HPDE6-E6E7 (cell line): ENCODE data around the gene LRRK1.

ENCODE experiments used
- DNase-seq: peaks from one replicate; pipeline ENCODE4 v3.0.0; 2011; ENCODE audit warnings: missing footprints; ENCODE audit errors: extremely low spot score

LRRK1 gene

DNA sequence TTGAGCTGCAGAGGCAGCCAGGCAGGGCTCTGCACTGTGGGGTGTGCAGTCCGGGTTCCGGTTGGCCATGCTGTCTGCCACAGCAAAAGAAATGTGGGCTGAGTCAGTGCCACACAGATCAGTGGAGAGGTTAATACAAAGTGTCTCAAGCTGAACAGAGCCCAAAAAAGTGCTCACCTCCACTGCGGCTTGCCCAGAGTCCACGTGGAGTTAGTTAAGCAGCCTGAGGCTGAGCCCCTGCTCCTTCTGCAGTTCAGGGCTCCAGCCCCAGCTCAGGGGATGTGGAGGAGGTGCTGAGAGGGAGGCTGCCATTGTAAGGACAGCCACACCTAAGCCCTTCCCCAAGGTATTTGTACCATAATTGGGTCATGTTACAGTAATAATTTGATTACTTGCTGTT is 85.3 kb downstream of the LRRK1 start:
- DNase-seq: no peak

DNA sequence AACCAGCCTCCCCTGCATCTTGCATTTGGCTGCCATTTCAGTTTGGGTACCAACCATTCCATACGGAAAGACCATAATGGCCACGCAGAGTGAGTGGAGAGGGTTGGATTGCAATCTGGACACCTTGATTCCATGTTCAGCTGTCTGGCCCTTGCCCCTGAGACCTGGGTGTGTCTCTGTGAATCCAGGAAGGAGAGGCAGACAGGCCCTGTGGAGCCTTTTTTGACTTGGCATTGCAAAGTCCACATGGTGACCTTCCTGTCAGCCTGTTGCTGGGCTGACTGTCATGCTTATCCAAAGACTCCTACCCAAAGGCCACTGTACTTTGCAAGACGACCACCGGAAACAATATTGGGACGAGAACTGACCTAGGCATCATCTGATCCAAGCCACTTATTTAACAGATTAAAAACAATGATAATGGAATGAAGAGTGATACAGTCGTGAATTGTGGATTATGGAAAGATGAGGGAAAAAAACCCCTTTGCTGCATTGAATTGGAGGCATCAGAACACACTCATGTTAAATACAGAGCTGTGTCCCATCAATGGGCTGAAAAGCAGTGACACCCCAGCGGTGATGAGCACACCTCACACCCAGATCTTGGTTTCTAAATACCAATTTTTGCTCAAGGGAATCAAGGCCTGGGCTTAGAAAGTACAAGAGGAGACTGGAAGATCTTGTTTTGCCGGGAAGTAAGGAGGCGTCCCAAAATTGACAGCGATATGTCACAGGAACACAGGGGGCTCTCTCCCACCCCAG is 86.0 kb downstream of the LRRK1 start:
- DNase-seq: no peak

DNA sequence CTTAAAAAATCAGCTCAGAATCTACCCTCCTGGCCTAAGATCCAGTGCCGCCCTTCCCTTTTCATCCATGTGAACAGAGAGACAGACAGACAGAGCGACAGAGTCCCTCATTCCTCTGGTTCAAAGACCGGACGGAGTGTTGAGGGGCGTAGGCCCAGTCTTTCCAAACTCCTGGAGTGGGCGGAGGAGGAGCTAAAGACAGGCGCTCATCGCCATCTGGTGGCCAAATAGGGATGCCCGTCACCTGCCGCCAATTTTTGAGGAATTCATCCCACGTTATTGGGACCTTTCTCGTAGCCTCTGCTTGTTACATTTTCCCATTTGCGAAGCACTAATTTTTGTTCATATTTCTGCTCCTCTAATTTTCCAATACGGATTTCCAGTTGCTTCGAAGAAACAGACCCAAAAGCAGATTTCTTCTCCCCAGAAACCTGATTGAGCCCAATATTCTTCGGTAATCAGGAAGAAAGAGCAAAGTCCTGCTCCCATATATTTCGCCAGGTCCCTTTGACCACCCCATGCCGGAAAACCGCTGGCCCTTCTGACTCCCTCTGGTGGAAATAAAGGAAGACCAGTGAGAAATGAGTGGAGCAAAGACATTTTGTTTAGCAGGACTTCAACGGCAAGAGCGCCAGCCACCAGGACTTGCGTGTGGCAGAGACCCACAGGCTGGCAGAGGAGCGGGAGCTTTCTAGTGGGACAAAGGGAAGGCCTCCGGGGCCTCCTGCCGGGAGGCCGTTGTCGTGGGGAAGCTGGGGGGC is 88.0 kb downstream of the LRRK1 start:
- DNase-seq: peak; percentile 76

DNA sequence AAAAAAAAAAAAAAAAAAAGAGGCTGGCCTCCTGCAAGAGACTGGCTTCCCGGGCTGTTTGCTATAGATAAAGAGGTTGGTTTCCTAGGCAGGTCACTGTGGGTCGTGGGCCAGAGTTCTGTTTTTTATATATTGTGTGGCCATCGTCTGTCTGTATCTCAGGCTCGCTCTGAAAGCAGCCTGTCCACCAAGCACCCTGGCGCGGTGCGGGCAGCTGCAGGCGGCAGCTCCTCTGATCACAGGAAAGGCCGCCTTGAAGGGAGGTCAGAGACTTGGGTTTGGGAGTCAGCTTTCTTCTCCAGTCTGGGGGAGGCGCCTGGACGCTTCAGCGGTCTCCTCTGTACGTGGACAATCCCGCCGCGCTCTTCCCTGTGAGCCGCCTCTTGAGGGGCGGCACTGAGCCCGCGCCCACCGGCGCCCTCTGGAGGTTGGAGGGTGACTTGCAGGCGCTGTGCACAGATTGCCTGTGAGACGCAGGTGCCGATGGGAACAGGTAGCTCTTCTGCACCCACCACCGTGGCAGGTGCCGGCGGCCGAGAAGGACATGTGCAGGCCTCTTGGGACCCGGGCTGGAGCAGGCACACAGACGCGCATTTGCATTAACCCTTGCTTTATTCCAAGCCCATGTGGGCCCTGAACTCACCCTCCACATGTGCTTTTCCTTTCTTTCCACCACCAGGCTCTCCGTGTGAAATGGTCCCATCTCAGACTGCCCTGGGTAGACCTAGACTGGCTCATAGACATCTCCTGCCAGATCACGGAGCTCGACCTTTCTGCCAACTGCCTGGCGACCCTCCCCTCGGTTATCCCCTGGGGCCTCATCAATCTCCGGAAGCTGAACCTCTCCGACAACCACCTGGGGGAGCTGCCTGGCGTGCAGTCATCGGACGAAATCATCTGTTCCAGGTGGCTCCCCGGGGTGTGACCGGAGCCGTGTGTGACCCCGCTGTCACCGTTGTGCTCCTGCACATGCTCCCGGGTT is 89.3 kb downstream of the LRRK1 start:
- peak; percentile 80 for DNase-seq

DNA sequence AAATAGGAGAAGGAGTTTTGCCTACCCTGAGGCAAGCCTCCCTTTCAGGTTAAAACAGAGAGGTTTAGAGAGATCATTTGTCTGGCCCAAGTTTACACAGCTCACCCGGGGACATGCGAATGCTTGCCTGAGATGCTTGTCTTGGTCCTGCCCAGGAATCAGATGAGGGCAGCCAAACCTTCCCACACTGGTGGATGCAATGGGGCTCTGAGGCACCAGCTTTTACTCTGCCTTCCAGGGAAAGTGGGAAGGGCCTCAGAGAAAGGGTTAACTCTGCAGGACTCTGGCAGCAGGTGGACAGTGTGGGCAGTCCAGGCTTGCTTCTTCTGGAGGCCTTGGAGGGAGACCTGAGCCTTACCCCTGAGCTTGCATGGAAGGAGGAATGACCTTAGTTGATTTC is 90.0 kb downstream of the LRRK1 start:
- no peak for DNase-seq

DNA sequence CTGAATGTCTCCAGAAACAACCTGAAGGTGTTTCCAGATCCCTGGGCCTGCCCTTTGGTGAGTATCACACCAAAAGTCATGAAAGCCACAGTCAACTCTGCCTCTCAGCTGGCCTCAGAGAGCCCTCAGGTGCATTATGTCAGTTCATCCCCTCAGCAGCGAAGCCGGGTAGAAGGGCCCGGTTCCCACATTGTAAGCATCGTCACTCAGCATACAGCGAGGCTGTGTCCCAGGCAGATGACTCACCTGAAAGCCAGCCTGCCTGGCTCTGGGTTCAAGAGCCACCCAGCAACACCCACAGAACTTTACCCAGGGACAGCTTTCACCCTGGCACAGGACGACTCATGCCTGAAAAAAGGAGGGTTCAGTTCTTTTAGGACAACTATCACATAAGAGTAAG is 91.6 kb downstream of the LRRK1 start:
- no peak for DNase-seq

DNA sequence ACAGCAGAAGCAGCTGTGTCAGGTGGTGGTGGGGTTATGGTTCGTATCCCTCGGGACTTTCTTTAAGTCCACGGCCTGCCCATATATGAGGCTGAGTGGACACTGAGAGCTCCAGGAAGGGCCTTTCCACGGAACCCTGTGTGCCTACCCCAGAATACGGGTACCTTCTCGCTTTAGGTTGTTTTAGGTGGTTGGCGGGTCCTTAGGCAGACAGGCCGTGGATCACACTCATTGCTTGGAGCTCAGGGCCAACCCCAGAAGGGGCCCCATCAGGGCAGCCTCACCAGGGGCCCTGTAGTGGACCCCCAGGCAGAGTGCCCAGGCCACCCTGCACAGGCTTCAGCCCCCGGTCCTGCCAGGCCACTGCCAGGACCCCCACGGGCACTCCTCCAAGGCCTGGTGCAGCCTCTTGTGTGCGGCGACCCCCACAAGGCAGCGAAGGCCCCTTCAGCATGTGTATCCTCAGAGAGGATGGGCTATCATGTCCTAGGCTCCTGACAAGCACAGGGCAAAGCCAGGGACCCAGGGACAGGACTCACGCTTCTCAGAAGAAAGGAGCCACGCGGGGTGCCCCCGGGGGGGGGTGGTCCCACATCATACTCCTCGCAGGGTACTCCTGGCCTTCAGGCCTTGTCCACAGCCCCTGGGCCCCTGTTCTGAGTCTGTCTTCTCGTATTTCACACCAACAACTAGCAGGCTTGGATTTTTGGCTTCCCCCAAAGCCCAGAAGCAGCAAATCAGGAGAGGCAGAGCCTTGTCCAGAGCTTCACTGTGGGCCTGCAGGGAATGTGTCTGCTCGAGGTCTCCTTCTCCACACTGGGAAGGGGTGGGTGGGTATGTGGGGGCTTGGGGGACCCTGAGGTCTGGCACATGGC is 93.4 kb downstream of the LRRK1 start:
- DNase-seq: no peak

DNA sequence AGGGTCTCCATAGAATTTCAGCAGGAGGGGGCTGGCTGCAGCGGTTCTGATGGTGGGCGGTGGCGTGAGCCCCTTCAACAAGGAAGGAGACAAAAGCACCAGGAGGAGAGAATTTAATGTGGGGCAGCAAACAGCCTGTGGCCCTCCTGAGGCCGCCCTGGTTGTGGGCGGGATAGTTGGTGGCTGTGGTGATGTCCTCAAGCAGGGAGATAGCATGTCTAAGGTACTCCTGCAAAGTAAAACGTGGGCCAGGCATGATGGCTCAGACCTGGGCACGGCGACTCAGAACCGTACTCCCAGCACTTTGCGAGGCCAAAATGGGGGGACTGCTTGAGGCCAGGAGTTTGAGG is 94.0 kb downstream of the LRRK1 start:
- no peak for DNase-seq

DNA sequence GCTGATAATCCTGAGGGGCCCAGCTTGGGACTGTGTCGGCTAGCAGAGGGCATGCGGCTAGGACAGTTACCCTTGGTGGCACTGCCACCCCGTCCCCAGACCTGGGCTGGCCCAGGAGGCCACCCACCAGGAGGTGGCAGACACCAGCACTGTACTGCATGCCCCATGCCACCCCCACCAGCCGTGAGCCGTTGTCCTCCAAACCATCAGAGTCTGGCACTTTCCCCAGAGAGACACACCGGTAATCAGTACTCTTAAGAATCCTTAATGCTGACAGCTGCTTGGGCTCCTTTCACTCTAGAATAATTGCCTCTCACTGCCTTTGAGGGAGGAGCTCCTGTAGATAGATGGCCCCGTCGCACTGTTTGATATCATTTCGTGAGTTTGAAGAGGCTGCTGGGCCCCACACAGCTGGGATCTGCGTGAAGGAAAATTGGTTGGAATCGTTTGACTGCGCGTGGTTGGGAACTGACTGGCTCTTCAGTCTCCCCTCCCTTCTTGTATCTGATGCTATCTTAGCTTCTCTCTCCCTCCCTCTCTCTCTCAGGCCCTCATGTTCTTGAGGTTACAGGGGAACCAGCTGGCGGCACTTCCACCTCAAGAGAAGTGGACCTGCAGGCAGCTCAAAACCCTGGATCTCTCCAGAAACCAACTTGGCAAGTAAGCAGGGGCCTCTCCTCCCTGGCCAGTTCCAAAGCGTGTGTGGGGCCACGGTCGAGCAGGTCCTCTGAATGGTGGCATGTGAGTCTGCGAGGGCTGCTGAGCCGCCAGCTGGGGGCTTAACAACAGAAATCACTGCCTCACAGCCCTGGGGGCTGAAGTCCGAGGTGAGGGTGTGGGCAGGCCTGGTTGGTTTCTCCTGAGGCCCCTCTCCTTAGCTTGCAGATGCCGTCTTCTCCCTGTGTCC is 94.9 kb downstream of the LRRK1 start:
- DNase-seq: no peak

DNA sequence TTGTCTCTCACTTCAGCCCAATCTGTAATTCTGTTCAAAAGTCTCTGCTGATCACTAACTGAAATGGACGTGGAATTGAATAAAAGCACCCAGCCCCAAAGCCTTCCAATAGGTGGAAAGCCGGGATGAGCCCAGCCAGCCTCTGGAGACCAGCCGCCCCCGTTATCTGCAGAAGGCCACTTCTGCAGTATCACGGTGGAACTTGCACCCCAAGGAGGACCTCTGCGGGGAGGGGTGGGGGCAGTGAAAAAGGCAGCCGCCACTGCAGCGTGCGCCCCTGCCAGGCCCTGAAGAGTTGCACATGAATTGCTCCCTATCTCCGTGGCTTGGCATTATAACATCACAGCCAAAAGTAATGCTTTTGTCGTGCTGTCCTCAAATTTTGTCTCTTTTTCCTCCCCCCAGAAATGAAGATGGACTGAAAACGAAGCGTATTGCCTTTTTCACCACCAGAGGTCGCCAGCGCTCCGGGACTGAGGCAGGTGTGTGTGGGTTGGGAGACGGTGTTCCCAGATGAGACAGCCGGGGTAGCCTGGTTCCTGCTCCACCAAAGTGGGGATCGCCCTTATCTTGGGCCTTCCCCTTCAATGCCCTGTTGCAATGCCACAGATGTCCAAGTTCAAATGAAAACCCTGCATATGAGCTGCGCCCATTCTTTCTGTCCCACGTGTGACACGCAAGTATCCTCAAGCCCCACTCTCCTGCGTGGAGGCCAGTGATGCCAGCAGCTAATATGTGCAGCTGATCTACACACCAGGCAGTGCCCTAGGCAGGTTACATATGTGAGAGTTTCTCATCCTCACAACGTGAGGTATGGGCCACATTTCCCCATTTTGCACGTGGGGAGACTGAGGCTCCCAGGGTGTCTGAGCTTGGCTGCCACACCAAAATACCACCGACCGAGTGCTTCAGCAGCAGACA is 96.0 kb downstream of the LRRK1 start:
- peak; percentile 79 for DNase-seq

DNA sequence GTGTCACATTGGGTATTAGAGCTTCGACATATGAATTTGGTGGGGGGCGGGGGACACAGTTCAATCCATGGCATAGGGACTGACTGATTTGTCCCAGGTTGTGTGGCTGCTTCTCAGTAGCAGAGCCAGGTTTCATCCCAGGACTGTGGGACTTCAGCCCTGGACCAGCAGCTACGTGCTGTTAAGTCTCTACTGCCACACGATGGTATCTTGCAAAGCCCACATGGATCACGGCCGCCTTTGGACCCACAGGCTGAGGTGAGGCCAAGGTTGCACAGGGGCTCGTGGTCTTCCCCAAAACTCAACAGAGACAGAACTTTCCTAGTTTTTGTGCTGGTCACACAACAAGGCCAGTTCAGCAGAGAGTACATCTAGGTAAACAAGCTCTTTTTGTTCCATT is 97.4 kb downstream of the LRRK1 start:
- DNase-seq: no peak

DNA sequence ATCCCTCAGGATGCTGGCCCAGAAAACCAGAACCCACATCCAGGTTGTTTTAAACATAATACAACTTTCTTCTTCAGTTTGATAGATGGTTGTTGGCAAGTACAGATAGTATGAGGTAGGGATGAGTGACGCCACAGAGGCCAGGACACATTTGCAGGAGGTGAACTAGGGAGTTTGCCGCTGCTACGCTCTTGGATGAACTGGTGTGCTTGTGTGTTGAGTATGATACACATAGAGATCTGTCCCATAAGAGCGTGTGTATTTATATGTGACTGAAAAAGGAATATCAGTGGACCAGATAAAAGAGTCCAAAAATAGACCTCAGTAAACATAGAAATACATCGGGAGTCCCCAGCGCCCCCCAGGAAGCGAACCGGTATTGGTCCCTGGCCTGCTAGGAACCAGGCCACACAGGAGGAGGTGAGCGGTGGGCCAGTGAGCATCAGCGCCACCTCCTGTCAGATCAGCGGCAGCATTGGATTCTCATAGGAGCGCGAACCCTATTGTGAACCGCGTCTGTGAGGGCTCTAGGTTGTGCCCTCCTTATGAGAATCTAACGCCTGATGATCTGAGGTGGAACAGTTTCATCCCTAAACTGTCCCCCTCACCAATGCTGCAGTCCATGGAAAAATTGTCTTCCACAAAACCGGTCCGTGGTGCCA is 98.1 kb downstream of the LRRK1 start:
- no peak for DNase-seq

DNA sequence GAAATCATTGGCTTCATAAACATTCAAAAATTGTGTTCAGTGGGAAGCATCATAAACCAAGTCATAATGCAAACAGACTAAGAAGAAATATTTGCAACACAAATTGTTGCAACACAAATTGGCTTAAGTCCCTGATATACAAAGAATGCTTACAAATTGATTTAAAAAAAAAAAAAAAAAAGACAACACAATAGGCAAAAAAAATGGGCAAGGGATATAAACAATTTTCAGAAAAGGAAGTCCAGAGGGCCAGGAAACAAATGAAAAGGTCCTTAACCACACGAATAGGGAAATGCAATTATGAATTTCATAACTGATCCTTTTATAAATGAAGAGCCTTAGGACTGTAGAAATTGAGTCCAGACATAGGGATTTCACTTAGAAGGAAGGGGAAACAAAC is 98.9 kb downstream of the LRRK1 start:
- DNase-seq: no peak

DNA sequence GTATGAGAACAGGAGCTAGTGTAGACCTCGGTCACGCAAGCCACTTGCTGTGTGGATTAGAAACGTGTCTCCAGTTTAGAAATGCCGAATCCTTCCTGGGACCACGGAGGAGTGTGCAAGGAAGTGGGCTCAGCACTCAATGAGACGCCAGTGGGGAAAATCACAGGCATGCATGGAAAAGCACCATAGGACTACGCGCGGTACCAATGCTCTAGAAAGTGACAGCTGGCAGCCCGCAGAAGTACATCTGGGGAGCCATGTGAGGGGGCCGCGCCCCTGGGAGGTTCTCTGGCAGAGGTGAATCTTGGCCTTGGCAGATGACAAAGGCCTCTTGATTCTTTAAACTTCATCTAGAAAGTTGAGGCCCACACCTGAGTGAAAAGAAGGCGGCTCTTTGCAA is 99.3 kb downstream of the LRRK1 start:
- DNase-seq: no peak

DNA sequence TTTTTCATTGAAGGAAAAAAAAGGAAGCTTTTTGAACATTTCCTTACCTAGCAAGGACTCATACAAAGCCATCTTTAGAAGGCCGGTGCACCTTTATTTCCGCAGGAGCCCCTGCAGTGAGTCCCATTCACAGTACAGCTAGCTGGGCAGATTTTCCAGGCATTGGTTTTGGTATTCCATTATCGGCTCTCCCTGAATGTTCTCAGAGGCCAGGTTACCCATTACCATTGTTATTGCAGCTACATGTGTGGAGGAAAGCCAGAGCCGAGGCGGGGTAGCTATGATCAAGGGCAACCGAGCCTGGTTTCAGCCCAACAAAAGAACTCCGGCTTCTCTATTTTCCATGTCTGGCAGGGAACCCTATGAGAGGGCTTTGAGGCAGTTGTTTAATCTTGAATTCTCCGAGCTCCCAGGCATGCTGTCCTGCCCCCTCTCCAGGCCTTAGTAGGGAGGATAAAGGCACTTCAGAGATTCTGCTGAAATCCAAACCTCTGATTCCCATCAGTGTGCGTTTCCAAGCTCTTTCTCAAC is 100.3 kb downstream of the LRRK1 start:
- DNase-seq: no peak

DNA sequence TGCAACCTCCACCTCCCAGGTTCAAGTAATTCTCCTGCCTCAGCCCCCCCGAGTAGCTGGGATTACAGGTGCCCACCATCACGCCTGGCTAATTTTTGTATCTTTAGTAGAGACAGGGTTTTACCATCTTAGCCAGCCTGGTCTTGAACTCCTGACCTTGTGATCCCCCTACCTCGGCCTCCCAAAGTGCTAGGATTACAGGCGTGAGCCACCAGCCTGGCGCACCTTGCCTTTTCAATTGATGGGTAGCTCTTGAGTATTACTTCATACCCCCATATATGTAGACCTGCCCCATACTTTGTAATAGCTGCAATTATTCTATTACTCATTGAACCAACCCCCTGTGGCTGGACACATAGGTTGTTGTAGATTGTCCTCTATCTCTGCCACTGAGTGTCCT is 101.3 kb downstream of the LRRK1 start:
- no peak for DNase-seq

DNA sequence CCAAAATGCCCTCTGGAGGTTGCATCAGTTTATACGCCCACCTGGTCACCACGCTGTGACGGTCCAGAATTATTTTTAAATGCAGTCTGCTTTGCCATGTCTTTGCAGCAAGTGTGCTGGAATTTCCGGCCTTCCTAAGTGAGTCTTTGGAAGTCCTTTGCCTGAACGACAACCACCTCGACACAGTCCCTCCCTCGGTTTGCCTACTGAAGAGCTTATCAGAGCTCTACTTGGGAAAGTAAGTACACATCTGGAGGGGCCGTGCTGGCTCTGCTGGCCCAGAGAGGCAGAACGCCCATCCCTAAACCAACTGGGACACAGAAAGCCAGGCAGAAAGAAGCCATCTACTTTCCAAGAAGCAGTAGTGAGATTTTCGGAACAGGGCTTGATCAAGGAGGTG is 101.8 kb downstream of the LRRK1 start:
- DNase-seq: no peak

DNA sequence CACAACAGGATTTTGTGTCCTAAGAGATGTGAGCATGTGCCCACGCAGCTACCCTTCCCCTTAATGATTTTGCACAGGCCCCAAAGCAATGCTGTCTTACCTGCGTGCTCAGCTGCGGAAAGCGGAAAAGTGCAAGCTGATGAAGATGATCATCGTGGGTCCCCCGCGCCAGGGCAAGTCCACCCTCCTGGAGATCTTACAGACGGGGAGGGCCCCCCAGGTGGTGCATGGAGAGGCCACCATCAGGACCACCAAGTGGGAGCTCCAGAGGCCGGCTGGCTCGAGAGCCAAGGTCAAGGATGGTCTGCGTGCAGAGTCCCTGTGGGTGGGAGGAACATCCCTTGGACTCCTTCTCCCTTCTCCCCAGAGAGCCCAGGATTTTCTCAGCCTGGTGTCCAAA is 103.1 kb downstream of the LRRK1 start:
- DNase-seq: no peak
